Upper lobe of right lung (tissue), 1 donor: ENCODE results near the gene FOSL1. TPM values are rescaled to one million over a fixed set of nuclear protein-coding genes. Genes with fewer than 3 reads are reported as not detected.
A peak's percentile ranks its signal among the peaks of the same experiment; 100 is the strongest.

Source experiments
- ATAC-seq: fragments of 200-7000 bp; cut with Tn5 transposase; one replicate; pipeline ENCODE4 v1.9.1; 2020; ENCODE audit warnings: mild to moderate bottlenecking, moderate library complexity
- DNase-seq: peaks from one replicate; pipeline ENCODE4 v3.0.0-alpha.2; 2020
- H3K27ac ChIP-seq: fragments of 200-600 bp; one replicate; pipeline ENCODE4 v1.8.0; 2022
- H3K27me3 ChIP-seq: fragments of 200-600 bp; one replicate; pipeline ENCODE4 v1.8.0; 2022; ENCODE audit warnings: mild to moderate bottlenecking
- H3K36me3 ChIP-seq: fragments of 200-600 bp; one replicate; pipeline ENCODE4 v1.8.0; 2022
- H3K4me1 ChIP-seq: fragments of 200-600 bp; one replicate; pipeline ENCODE4 v1.8.0; 2022
- H3K4me3 ChIP-seq: fragments of 200-600 bp; one replicate; pipeline ENCODE4 v1.8.0; 2022; ENCODE audit warnings: mild to moderate bottlenecking
- H3K9me3 ChIP-seq: fragments of 200-600 bp; one replicate; pipeline ENCODE4 v1.8.0; 2022
- CTCF ChIP-seq: fragments of 200-600 bp; IDR thresholded peaks from one replicate; pipeline ENCODE4 v1.8.0; 2022; ENCODE audit warnings: antibody characterized with exemption
- intact Hi-C: fragments of 100-400 bp; cut with DNase I; formaldehyde crosslinking; loops from one replicate; pipeline ENCODE4 v1.11.0; 2022
- total RNA-seq: library from RNA; stranded (reverse); fragmentation: NEBNext Ultra II Directional; extraction: Animal tissue kit (Norgen Biotek cat#: 25700); gene quantifications from one replicate; pipeline ENCODE4 v1.2.1, GENCODE V29; 2021
- donor health status: DM: no; HTN: yes; CAD: no; lungs with severe emphysema.

The FOSL1 gene
- total RNA-seq, 1 donor from 2014 or later, result 3.9 TPM

GRCh38 chr11:65907878-65908277 lies 7.7 kb upstream of the FOSL1 start:
- intact Hi-C loops, result no loop called here

GRCh38 chr11:65906602-65907001 lies 6.4 kb upstream of the FOSL1 start:
- Histone ChIP-seq H3K4me3 (no peak overlapping the region), H3K9me3 (no peaks in the 10 kb centered on the region), H3K4me1 (peaks cover 6% of the 10 kb centered on the region), H3K27me3 (no peaks in the 10 kb centered on the region), H3K27ac (no peak overlapping the region), H3K36me3 (no peaks in the 10 kb centered on the region)
- DNase-seq (no peak), ATAC-seq (no peak)
- intact Hi-C loops, result no loop called here
- no peak for TF ChIP-seq CTCF

More at GRCh38 chr11:65907878-65908277, 7.7 kb upstream of the FOSL1 start:
- ATAC-seq (no peak), DNase-seq (no peak)
- H3K27me3 ChIP-seq, result no peaks in the 10 kb centered on the region
- H3K27ac ChIP-seq, result no peak overlapping the region
- H3K4me1 ChIP-seq, result peaks cover 11% of the 10 kb centered on the region
- H3K36me3 ChIP-seq, result no peaks in the 10 kb centered on the region
- no peak overlapping the region for H3K4me3 ChIP-seq
- TF ChIP-seq CTCF, result no peak
- H3K9me3 ChIP-seq, result no peaks in the 10 kb centered on the region

- ATAC-seq, result no peak
- H3K4me1 ChIP-seq, result peaks cover 13% of the 10 kb centered on the region
- H3K27me3 ChIP-seq, result no peaks in the 10 kb centered on the region
- no peak overlapping the region for H3K27ac ChIP-seq
- intact Hi-C loops, result no loop called here
- no peaks in the 10 kb centered on the region for H3K9me3 ChIP-seq
- H3K36me3 ChIP-seq, result no peaks in the 10 kb centered on the region
- no peak overlapping the region for H3K4me3 ChIP-seq
- no peak for TF ChIP-seq CTCF
- DNase-seq, result no peak
These were observed 3.5 kb upstream of the FOSL1 start for GRCh38 chr11:65903715-65904114.

GRCh38 chr11:65903068-65903481 lies 2.9 kb upstream of the FOSL1 start:
- H3K36me3 ChIP-seq, result no peaks in the 10 kb centered on the region
- H3K4me3 ChIP-seq, result no peak overlapping the region
- intact Hi-C loops, result no loop called here
- no peak for TF ChIP-seq CTCF
- no peak overlapping the region for H3K27ac ChIP-seq
- no peaks in the 10 kb centered on the region for H3K9me3 ChIP-seq
- ATAC-seq, result peak; percentile 14
- DNase-seq, result no peak
- peaks cover 18% of the 10 kb centered on the region for H3K4me1 ChIP-seq
- H3K27me3 ChIP-seq, result no peaks in the 10 kb centered on the region

GRCh38 chr11:65900899-65901180 lies 652 bp upstream of the FOSL1 start:
- Histone ChIP-seq H3K36me3 (no peaks in the 10 kb centered on the region), H3K27ac (peak overlapping the region; percentile 42)
- ATAC-seq, result no peak

More at GRCh38 chr11:65900899-65901180, 652 bp upstream of the FOSL1 start:
- Histone ChIP-seq H3K27me3 (no peaks in the 10 kb centered on the region), H3K4me1 (peaks cover 18% of the 10 kb centered on the region), H3K4me3 (peak overlapping the region; percentile 65), H3K9me3 (no peaks in the 10 kb centered on the region)
- TF ChIP-seq CTCF, result no peak
- no peak for DNase-seq
- intact Hi-C loops, result no loop called here
